ENCODE data around the gene GIMAP2. TPM values are rescaled to one million over a fixed set of nuclear protein-coding genes. Genes with fewer than 3 reads are reported as not detected.

GIMAP2 gene
- polyA plus RNA-seq, 3 donors = 45.6 to 63.8 (median 47.0) TPM

DNA sequence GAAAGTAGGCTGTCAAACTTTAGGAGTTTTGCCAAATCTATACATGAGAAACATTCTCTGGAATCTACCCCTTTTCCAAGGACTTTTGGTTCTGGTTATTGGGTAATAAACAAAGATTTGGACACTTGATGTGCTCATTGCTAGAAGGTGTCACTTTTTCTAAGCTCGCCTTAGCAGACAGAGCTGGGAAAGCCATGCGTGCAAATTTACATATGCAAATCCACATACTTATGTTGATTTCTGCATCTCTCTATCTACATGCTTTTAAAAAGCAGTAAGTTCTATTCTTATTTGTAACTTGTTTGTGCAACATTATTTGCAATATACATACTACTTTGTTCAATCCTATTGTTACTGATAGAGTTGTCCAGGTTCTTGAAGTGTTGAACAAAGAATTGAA, 30.8 kb upstream of the GIMAP2 start:
- Histone ChIP-seq H3K4me3 (replicated peaks in 1 of 3; ENCODE audit: low read depth in 2 of 3, low read length in 3 of 3) (no peak overlapping the region), H3K27ac (ENCODE audit: low read depth in 1 of 2, low read length in 2 of 2) (no peak overlapping the region), H3K4me1 (ENCODE audit: control insufficient read depth in 1 of 2, insufficient read depth in 2 of 2, low read length in 2 of 2) (no peaks in the 10 kb centered on the region), H3K4me2 (replicated peaks; ENCODE audit: extremely low read depth, low read length, poor library complexity, severe bottlenecking) (no peak overlapping the region), H3K9ac (ENCODE audit: insufficient read depth, low read length, poor library complexity, severe bottlenecking) (no peak overlapping the region), H4K20me1 (ENCODE audit: insufficient read depth, low read length) (no peaks in the 10 kb centered on the region), H2AFZ (ENCODE audit: insufficient read depth, low read depth, low read length, poor library complexity, severe bottlenecking) (no peak overlapping the region), H3K27me3 (ENCODE audit: control insufficient read depth in 2 of 2, insufficient read depth in 2 of 2, low read length in 2 of 2) (no peaks in the 10 kb centered on the region), H3K36me3 (replicated peaks in 1 of 2; ENCODE audit: control insufficient read depth in 1 of 2, insufficient read depth in 2 of 2, low read length in 2 of 2) (no peaks in the 10 kb centered on the region), H3K9me3 (replicated peaks in 1 of 2; ENCODE audit: control insufficient read depth in 1 of 2, insufficient read depth in 1 of 2, low read length in 2 of 2) (peaks cover 0 to 7% of the 10 kb centered on the region in 2 donors), H3K79me2 (ENCODE audit: insufficient read depth, low read length) (no peaks in the 10 kb centered on the region)
- Mint-ChIP-seq H3K4me1 (no peaks in the 10 kb centered on the region), H3K4me3 (no peak overlapping the region), H3K27ac (no peak overlapping the region), H3K27me3 (ENCODE audit: low read depth in 3 of 3) (peaks cover 1 to 3% (median 1%) of the 10 kb centered on the region in 3 donors), H3K9me3 (peaks cover 0 to 11% (median 8%) of the 10 kb centered on the region in 7 donors), H3K36me3 (no peaks in the 10 kb centered on the region)
- no CpG with 5 or more reads among the region's 2 CpGs for WGBS (ENCODE audit: insufficient coverage)
- intact Hi-C loops (cut with micrococcal nuclease) = no loop called here
- TF ChIP-seq, protein P1, sequence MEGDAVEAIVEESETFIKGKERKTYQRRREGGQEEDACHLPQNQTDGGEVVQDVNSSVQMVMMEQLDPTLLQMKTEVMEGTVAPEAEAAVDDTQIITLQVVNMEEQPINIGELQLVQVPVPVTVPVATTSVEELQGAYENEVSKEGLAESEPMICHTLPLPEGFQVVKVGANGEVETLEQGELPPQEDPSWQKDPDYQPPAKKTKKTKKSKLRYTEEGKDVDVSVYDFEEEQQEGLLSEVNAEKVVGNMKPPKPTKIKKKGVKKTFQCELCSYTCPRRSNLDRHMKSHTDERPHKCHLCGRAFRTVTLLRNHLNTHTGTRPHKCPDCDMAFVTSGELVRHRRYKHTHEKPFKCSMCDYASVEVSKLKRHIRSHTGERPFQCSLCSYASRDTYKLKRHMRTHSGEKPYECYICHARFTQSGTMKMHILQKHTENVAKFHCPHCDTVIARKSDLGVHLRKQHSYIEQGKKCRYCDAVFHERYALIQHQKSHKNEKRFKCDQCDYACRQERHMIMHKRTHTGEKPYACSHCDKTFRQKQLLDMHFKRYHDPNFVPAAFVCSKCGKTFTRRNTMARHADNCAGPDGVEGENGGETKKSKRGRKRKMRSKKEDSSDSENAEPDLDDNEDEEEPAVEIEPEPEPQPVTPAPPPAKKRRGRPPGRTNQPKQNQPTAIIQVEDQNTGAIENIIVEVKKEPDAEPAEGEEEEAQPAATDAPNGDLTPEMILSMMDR (IDR thresholded peaks at IDR 0.05) = no peak
- DNase-seq = no peak

DNA sequence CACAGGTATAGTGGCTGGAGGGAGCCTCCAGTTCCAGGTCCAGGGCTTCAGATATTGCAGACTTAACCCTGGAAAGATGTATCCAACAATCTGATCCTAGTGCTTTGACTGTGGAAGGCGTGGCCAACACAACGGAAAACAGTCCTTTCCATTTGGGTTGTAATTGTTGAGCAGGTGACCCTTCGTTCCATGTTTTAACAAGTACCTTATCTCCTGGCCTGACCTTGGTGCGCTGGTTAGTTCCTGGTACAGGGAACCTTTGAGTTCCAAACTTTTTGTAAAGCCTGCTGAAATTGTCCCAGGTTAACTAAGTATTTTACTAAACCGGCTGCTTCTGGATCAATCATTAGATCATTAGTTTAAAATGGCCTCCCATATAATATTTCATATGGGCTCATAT, 29.5 kb upstream of the GIMAP2 start:
- no peaks in the 10 kb centered on the region for H3K79me2 ChIP-seq (ENCODE audit: insufficient read depth, low read length)
- Mint-ChIP-seq H3K27me3 (ENCODE audit: low read depth in 3 of 3) (peaks cover 1 to 3% (median 1%) of the 10 kb centered on the region in 3 donors), H3K4me1 (peaks cover 3% of the 10 kb centered on the region), H3K36me3 (no peaks in the 10 kb centered on the region), H3K9me3 (peaks cover 0 to 11% (median 8%) of the 10 kb centered on the region in 7 donors), H3K4me3 (no peak overlapping the region), H3K27ac (no peak overlapping the region)
- no peaks in the 10 kb centered on the region for H3K36me3 ChIP-seq (replicated peaks in 1 of 2; ENCODE audit: control insufficient read depth in 1 of 2, insufficient read depth in 2 of 2, low read length in 2 of 2)
- no peak overlapping the region for H3K4me3 ChIP-seq (replicated peaks in 1 of 3; ENCODE audit: low read depth in 2 of 3, low read length in 3 of 3)
- no peak for DNase-seq
- intact Hi-C loops (cut with micrococcal nuclease) = no loop called here
- H3K4me1 ChIP-seq (ENCODE audit: control insufficient read depth in 1 of 2, insufficient read depth in 2 of 2, low read length in 2 of 2) = no peaks in the 10 kb centered on the region
- TF ChIP-seq, protein P1 (IDR thresholded peaks at IDR 0.05) = no peak
- H4K20me1 ChIP-seq (ENCODE audit: insufficient read depth, low read length) = no peaks in the 10 kb centered on the region
- no peak overlapping the region for H2AFZ ChIP-seq (ENCODE audit: insufficient read depth, low read depth, low read length, poor library complexity, severe bottlenecking)
- H3K9me3 ChIP-seq (replicated peaks in 1 of 2; ENCODE audit: control insufficient read depth in 1 of 2, insufficient read depth in 1 of 2, low read length in 2 of 2) = peaks cover 0 to 7% of the 10 kb centered on the region in 2 donors
- 100% methylated on average over 2 of the region's 5 CpGs for WGBS (ENCODE audit: insufficient coverage)
- no peak overlapping the region for H3K27ac ChIP-seq (ENCODE audit: low read depth in 1 of 2, low read length in 2 of 2)
- H3K4me2 ChIP-seq (replicated peaks; ENCODE audit: extremely low read depth, low read length, poor library complexity, severe bottlenecking) = no peak overlapping the region
- no peaks in the 10 kb centered on the region for H3K27me3 ChIP-seq (ENCODE audit: control insufficient read depth in 2 of 2, insufficient read depth in 2 of 2, low read length in 2 of 2)
- H3K9ac ChIP-seq (ENCODE audit: insufficient read depth, low read length, poor library complexity, severe bottlenecking) = no peak overlapping the region

All from CD14-positive monocyte (primary cell).